GM19035 (cell line): Measurements from ENCODE around the gene TFDP1.

Experiments
- ATAC-seq: cut with Tn5 transposase; IDR thresholded peaks from one replicate; pipeline ENCODE4 v1.9.1; 2021; ENCODE audit not compliant: unreplicated experiment

The TFDP1 gene, protein sequence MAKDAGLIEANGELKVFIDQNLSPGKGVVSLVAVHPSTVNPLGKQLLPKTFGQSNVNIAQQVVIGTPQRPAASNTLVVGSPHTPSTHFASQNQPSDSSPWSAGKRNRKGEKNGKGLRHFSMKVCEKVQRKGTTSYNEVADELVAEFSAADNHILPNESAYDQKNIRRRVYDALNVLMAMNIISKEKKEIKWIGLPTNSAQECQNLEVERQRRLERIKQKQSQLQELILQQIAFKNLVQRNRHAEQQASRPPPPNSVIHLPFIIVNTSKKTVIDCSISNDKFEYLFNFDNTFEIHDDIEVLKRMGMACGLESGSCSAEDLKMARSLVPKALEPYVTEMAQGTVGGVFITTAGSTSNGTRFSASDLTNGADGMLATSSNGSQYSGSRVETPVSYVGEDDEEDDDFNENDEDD

DNA sequence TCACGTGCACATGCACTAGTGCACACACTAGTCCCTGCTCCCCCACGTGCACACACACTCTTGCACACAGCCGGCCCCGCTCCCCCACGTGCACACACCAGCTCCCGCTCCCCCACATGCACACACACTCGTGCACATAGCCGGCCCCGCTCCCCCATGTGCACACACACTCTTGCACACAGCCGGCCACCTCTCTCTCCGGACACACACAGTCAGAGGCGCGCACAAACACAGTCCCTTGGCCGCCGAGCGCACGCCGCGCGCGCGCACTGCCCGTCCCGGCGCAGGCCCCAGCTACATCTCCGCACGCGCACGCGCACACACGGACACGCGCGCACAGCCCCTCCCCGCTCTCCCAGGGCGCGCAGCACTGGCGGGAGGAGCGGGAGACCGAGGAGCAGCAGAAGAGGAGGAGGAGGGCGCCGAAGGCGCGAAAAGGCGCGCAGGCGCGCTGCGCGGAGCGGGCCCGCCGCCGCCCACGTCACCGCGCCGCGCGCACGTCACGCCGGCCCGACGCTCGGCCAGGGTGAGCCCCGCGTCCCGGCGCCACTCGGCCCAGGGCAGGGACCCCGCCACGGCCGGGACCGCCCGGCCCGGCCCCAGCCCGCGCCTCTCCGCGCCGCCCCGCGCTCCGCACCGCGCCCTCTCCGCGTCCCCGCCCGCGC, at the start of gene TFDP1:
Gene TFDP1 (plus strand): TSS at position 549 of the 665 bp plus-strand sequence. CDS start 1,085 bp downstream, outside the sequence.
- peak; percentile 86 for ATAC-seq

GRCh38 chr13:113535381-113535781, 49.2 kb upstream of the TFDP1 start:
- ATAC-seq, result no peak

GRCh38 chr13:113536461-113537110, 48.0 kb upstream of the TFDP1 start:
- no peak for ATAC-seq

DNA sequence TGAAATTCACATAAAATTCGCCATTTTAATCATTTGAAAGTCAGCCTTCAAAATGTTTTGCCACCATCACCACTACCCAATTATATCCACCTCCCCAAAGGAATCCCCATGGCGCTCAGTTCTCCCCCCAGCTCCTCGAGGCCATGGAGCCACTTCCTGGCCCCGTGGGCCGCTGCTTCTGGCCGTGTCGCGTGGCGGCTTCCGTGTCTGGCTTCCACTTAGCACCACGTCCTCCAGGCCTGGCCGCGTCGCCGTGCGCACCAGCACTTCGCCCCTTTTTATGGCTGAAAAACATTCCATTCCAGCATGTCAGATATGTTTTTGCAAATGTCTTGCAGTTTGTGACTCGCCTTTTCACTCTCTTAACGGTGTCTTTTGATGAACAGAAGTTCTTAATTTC, 47.3 kb upstream of the TFDP1 start:
- no peak for ATAC-seq

- no peak for ATAC-seq
Measured at GRCh38 chr13:113537909-113538688, 46.5 kb upstream of the TFDP1 start.

DNA sequence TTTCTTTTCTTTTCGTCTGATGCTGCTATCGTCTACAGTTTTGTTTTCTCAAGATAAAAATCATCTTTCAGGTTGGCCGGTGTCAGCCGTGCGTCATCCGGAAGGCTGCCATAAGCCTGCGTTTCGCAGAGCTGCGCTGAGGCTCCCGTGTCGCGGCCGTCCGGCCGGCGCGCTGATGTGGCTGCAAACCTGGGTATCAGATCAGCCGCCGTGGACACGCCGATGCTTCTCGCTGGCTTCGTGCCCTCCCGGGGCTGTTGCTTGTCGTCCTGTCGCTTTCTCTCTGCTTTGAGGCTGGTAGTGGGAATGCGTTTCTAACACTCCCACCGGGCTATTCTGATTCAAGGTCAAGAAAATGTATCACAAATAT, 45.9 kb upstream of the TFDP1 start:
- ATAC-seq, result no peak

DNA sequence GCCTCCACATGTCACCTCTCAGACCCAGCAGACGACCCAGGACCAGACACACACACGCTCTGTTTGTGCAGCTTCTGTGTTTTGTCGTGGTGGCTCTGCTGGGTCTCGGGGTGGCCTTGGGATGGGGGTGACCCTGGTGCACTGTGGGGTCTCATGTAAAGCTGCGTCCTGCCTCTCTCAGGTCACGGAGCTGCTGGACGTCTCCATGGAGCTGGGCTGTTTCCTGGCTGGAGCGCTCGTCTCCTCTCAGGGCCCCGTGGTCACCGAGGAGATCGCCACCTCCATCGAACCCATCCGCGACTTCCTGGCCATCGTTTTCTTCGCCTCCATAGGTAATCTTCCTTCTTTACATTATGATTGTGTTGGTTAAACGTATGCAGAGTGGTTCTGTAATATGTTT, 45.4 kb upstream of the TFDP1 start:
- ATAC-seq, result no peak

GRCh38 chr13:113539822-113540221, 44.7 kb upstream of the TFDP1 start:
- ATAC-seq, result no peak

DNA sequence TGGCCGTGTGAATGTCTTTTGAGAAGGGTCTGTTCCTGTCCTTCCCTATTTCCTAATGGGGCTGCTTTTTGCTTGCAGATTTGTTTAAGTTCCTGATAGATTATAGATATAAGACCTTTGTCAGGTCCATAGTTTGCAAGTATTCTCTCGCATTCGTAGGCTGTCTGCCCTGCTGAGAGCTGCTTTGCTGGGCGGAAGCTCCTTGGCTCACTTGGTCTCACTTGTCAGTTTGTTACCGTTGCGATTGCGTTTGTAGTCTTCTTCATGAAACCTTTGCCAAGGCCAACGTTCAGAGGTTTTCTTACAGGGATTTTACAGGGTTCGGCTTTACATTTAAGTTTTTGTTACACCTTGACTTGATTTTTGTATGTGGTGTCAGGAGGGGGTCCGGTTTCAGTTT, 44.0 kb upstream of the TFDP1 start:
- no peak for ATAC-seq

- no peak for ATAC-seq
Measured at GRCh38 chr13:113542751-113543424, 41.7 kb upstream of the TFDP1 start.

GRCh38 chr13:113544071-113544891, 40.3 kb upstream of the TFDP1 start:
- no peak for ATAC-seq

DNA sequence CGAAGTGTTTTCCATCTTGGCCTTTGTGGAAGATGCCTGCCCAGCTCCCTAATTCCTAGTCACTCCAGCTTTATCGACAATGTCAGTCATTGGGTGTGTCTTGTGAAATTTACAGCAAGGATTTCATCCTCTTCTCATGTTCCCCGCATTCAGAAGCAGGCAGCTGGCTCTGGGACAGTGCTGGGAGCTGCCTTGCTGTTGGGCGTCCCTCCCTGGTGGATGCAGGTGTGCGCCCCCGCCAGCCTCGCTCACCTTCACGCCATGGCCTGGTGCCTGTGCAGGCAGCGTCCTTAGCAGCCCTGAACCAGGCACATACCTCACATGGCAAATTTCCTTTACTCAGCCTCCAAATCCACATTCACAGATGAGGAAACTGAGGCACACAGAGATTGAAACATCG, 39.7 kb upstream of the TFDP1 start:
- ATAC-seq, result no peak

DNA sequence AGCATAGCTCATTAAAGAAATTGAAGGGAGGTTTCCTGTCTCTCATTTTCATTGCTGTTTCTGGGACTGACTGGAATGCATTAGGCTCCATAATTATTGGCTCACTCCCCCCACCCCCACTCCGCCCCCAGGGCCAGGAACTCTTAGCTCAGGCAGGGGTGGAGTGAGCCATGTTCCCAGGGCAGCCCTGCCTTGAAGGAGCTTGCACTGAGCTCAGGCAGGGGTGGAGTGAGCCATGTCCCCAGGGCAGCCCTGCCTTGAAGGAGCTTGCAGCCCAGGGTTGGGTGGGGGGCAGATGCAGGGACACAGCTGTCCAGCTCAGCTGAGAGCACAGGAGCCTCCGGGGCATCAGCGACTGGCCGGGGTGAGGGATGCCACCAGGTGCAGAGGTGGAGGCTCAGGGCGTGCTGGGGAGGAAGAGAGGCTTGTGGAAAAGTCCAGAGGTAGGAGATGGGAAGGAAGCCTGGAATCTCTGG, 39.1 kb upstream of the TFDP1 start:
- no peak for ATAC-seq

DNA sequence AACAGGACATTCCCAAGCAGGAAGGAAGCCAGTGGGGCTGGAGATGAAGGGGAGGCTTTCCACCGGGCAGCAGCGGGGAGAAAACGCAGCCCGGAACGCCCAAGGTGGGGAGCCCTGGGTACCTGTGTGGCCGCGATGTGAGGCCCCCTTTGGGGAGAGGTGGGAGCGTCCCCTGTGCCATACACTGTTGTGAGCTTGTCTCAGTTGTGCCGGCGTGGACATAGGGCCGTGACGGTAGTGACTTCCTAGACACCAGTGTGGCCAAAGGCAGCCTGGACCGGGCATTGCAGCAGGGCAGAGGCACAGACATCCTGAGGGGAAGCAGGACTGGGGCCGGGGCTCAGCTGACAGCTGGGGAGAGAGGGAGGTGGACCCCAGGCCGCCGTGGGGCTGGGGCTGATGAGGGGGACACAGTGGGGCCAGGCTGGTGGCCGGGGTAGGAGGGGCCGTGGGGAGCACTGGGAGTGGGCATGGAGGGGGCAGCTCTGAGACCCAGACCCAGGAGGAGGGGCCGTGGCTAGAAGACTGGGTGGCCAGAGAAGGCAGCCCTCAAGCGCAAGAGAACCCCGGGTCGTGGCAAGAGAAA, 38.5 kb upstream of the TFDP1 start:
- no peak for ATAC-seq

DNA sequence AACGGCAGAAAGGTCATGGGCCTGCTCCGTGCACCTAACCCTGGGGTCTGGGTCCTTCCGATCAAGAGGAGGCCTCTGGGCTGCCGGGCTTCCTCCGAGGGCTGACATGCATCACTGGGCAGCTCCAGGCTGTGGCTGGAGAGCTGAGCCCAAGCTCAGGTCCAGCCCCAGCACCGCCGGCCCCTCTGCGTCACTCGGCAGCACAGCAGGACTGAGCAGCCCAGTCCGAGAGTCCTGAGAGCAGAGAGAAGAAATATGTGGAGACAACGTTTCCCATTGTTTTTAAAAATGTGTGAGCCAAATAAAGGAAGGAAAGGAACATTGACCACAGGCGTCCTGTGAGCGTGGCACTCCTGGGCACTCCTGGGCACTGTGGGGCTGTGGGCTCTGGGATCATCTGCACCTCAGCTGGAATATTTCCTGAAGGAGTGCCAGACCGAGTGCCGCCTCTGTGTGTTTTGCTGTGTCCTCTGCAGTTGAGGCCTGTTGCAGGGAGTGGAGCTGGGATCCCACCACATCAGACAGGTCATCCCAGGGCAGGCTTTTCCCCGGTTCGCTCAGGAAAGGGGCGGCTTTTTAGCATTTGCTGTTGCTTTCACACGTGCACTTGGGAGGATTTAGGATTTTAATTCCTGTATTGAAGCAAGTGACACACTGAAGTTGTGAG, 37.8 kb upstream of the TFDP1 start:
- ATAC-seq, result no peak

DNA sequence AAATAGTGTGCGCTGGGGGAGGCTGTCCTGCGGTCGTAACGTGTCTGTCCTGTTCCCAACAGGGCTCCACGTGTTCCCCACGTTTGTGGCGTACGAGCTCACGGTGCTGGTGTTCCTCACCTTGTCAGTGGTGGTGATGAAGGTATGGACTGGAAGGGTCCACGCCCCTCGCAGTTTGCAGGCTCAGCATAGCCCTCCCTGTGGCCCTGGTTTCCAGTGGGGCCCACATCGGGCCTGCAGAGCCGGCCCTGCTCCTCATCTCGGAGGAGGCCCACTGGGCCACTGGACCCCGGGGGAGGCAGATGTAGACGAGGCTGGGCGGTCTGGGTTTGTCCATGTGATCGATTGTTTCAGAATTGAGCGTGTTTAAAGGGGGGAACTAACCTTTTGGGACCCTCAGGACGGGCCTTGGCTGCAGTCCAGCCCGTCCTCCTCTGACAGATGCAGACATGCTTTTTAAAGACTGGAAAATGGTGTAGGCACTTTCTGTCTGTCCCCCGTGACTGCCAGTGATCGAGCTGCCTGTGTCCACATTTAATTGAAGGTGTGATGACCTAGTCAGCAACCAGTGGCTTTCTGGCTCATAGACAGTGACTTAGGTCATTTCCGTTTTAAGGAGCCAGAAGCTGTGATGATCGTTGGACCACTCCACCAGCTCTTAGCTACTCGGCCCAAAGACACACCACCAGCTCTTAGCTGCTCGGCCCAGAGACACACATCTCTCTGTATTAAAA, 37.1 kb upstream of the TFDP1 start:
- ATAC-seq, result no peak

GRCh38 chr13:113548171-113548641, 36.3 kb upstream of the TFDP1 start:
- ATAC-seq, result no peak
